RPMI7951 (cell line): ENCODE data around the gene QPCT. TPM values are rescaled to one million over a fixed set of nuclear protein-coding genes. Genes with fewer than 3 reads are reported as not detected.
A peak's percentile ranks its signal among the peaks of the same experiment; 100 is the strongest.
"Not testable (repeated sequence)": the region's sequence is repeated elsewhere in the genome, so short reads cannot be mapped to it uniquely, and the experiment has no call there.

Experiments used
- DNase-seq: peaks from one replicate; pipeline ENCODE4 v3.0.0-alpha.2; 2012; ENCODE audit warnings: low read depth
- total RNA-seq: library from RNA; depleted of rRNA; stranded (reverse); fragments of >200 nt; shearing (Covaris generic); gene quantifications from 2 replicates; pipeline ENCODE4 v1.2.3, GENCODE V29; 2014

QPCT gene
- total RNA-seq, 1 experiment from 2014 or later: 137 TPM

DNA sequence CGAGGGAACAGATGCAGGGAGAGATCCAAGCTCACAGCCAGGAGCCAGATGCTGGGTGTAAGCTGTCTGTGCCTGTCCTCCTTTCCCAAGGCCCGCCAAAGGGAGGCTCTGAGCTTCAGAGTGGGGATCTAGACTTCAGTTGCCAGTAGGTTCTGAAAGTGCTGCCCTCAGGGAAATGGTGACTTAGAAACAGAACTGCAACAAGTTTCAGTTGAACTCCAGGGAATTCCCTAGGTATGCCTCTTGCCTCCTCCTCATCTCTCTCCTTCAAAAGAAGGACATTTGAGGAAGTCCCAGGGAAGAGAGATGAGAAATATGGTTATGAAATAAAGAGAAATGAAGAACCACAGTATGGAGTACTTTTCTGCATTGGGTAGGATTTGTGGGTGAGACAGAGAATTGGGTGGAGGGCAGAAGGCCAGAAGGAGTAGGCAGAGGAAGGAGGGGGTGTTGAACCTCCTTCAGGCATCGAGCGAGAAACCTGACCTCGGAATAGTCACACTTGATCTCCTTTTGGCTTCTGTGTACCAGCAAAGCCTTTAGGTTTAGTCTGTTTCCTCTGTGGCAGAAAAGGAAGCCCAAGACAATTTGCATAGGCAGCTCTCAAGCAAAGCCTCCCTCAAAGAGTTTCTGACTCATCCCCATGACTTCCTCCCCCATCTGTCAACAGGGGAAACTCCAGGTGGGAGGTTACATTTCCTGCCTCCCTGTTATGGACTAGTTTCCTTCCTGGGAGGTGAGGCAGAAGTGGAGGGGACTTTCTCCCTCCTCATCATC is 45.7 kb downstream of the QPCT start:
- peak; percentile 95 for DNase-seq

DNA sequence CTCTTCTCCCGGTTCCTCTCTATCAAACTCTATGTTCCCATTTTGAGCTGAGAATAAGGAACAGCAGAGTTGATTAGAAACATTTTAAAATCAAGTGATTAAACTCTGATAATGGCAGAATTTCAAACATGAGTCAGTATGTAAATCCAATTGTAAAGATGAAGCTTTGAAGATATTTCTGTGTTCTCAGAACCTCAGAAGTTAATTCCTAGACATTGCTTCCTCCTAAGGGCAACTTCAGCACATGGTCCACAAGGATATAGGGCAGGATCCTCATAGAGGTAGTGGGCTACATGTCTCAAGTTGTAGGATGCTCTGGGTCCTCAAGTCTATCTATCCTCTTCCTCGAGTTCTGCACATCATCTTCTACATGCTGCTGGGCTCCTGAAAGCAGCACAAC is 46.3 kb downstream of the QPCT start:
- DNase-seq: no peak

GRCh38 chr2:37391711-37392110 is 47.3 kb downstream of the QPCT start:
- no peak for DNase-seq

DNA sequence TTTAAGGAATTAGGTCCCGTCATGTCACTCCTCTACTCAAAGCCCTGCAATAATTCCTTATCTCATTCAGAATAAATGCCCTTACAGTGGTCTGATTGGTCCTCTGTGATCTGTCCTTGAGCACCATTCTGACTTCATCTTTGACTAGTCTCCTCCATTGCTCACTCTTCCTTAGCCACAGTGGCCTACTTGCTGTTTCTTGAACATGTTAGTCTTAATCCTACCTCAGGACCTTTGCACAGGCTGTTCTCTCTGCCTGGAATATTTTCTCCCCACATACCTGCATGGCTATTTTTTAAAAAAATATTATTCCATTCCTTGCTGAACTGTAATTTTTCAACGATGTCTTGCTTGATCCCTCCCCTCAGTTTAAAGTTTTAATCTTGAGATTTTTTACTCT is 48.0 kb downstream of the QPCT start:
- no peak for DNase-seq

DNA sequence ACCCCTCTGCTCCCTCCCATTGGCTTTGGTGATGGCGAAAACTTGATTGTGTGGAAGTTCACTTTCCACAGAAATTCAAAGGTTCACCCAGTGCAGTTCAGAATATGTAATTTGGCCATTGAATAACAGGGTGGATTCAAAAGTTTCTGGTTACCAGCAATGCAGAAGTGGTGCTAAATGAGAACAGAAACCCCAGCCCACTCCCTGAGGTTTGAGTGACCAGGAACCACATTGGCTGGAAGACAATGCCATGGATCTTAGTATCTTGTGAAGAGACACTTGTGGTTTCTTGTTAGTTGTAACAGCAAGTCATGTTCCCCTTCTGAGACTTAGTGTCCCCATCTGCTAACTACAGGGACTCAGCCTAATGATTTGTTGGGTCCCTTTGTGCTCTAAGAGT is 49.8 kb downstream of the QPCT start:
- no peak for DNase-seq

DNA sequence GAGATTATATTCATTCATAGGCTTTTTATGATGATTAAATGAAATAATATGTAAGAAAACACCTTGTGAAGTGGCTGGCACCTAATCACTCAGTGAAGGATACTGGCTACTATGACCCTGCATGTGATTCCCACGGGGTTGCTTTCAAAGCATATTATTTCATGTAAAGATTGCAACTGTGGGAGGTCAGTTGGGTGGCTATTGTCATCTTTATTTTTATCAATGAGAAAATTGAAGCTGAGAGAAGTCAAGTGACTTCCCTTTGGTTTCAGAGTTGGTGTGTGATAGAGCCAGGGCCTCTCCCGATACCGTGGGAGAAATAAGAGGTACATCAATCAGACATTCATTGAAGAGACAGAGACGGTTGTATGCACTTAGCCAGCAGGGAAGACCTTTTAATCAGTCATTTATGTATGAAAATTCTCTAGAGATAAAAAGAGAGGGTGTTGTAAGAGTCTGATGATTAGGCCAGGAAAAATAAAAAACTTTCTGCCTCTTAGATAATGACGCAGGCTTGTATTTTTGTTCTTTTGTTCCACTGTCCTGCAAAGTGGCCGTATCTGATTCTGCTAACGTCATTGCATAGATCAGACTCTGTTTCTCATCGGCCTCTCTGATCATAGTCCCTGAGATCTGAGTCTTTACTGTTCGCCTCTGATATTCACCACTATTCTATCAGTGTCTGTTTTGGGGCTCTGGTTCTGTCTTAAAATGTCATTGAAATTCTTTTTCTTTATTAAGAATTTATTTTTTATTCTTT is 50.5 kb downstream of the QPCT start:
- DNase-seq: no peak

DNA sequence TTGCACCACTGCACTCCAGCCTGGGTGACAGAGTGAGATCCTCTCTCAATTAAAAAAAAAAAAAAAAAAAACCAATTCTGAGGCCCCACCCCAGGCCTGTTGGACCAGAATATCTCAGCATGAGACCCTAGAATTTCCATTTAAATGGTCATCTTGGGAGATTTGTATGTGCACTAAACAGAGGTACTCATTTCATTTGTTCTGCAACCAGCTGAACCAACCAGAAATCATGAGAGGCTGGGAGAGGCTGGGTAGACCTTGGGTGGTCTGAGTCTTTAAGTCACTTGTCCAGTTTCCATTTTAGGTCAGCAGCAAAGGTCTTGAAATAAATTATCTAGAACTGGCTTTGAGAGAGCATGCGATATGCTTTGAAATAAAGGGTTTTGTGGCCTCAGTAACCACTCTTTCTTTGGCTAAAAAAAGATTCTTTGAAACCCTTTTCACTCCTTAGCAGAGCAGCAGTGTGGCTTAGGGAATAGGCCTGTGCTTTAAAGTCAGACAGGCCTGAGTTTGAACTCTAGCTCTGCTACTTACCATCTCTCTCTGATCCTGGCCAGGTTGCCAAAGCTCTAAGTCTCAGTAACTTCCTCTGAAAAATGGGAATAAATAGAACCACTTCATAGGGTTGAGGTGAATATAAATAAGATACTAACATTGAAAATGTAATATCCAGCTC is 52.6 kb downstream of the QPCT start:
- no peak for DNase-seq

GRCh38 chr2:37398990-37399389 is 54.6 kb downstream of the QPCT start:
- DNase-seq: no peak

DNA sequence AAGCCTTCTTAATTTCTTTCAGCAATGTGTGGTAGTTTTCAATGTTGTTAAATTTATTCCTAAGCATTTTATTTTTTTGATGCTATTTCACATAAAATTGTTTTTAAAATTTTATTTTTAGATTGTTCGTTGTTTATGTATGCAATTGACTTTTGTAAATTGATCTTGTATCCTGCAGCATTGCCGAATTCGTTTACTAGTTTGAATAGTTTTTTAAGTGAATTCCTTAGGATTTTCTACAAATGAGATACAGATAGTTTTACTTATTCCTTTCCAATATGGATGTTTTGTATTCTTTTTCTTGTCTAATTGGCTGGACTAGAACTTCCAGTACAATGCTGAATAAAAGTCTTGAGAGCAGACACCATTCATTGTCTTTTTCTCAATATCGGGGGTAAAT is 55.6 kb downstream of the QPCT start:
- no peak for DNase-seq

DNA sequence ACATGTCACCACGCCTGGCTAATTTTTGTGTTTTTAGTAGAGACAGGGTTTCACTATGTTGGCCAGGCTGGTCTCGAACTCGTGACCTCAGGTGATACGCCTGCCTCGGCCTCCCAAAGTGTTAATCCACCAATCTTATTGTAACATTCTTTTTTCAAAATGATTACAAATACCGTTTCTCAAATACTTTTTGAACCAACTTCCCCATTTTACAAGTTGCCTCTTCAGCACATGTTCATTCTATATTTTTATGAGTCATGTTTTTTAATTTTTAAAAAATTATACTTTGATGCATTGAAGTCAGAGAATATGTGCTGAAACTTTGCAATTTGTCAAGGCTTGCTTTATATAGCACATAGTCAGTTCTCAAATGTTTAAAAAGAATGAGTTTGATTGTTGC is 58.2 kb downstream of the QPCT start:
- DNase-seq: no peak

- DNase-seq: no peak
These were observed 61.4 kb downstream of the QPCT start for GRCh38 chr2:37405781-37406180.

GRCh38 chr2:37412231-37412630 is 67.8 kb downstream of the QPCT start:
- no peak for DNase-seq

DNA sequence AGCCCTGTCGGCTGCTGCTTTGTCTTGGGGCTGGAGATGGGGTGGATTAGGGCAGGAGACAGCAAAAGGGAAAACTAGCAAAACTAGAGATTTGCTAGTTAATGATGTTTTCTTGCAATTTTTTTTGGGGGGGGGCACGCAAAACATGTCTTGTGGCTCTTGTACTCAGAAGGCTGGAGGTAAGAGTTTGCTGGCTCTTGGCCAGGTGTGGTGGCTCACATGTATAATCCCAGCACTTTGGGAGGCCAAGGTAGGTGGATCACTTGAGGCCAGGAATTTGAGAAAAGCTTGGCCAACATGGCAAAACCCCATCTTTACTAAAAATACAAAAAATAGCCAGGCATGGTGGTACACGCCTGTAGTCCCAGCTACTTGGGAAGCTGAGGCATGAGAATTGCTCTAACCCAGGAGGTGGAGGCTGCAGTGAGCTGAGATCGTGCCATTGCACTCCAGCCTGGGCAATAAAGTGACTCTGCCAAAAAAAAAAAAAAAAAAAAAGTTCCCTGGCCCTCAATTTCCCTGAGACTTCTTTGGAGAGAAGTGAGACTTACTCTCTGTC is 69.6 kb downstream of the QPCT start:
- not testable (repeated sequence) for DNase-seq

DNA sequence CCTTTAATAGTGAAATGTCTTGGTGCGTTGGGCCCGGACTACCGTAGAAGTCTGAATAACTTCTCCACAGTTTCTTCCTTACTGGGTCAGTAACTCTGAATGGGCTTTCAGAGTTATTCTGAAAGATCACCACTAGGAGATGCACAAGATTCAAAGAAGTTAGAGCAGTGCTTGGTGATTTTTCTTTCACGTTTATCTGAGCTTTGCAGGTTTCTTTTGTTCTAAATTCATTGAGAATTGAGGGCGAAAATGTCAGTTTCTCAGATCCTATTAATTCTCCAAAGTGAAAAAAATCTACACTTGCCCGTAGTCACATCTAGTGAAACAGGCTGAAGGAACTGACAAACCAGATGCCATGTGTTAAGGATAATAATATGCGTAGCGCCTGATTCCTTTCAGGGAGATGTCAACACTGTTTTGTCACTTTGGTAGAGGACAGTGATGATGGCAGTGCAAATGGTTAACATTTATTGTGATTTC is 70.1 kb downstream of the QPCT start:
- peak; percentile 79 for DNase-seq

DNA sequence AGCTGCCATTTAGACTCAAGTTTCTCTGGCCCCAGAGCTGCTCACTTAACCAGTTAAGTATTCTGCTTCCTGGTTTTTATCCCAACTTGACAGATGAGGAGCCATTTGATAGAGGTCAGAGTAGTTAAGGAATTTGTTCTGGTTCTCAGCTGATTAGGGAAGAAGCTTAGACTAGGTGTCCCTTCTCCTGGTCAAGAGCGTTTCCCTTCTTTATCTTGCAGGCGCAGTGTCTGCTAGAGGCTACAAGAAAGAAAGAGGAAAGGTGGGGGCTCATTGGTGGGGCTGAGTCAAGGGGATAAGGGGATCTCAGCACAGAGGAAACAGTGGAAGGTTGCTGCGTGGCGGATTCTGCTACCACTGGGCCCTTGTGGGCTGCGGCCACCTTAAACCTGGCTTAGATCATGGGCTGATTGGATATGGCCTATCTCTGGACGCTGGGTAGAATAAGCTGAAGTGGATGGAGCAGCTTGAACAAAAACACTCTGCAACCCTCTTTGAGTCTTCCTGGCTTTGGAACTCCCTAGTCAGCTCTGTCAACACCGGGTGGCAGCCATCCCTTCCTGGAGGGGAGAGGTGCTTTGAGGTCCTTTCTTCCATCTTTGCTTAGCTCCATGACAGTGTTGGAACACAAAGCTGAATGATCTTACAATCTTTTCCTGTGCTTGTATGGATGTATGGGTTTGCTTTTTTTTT is 70.8 kb downstream of the QPCT start:
- DNase-seq: peak; percentile 65

- DNase-seq: peak; percentile 64
These were observed 72.9 kb downstream of the QPCT start for GRCh38 chr2:37417321-37417720.

DNA sequence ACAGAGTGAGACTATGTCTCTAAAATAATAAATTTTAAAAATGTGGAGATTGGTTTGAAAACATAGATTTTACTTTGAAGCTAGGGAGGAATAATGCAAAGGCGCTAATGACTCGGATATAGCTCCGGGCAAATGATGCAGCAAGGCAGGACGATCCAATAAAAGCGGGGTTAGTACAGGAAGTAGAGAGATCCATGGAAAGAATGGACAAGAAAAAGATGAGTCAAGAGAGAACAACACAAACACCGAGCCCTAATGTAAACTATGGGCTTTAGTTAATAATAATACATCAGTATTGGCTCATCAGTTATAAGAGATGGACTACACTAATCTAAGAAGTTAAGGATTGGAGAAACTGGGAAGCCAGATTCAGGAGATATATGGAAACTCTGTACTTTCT is 74.5 kb downstream of the QPCT start:
- peak; percentile 59 for DNase-seq

DNA sequence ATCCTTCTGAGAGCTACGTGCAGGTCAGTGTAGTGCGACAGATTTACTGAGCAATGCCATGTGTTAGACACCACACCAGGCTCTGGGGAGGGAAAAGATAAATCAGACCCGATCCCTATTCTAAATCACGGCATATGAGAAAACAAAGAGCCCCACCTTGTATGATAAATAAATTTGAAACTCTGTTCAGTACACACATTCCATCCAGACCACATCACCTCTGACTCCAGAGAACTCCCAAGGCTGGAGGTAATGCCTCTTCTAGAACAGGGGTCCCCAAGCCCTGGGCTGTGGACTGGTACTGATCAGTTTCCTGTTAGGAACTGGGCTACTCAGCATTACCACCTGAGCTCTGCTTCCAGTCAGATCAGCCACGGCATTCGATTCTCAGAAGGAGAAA is 77.3 kb downstream of the QPCT start:
- DNase-seq: no peak

GRCh38 chr2:37422816-37423215 is 78.4 kb downstream of the QPCT start:
- no peak for DNase-seq
